Ureter (tissue), 1 donor: ENCODE measurements around the gene MTRFR. TPM values are rescaled to one million over a fixed set of nuclear protein-coding genes. Genes with fewer than 3 reads are reported as not detected.

ENCODE experiments used
- DNase-seq: peaks from one replicate; pipeline ENCODE4 v3.0.0-alpha.2; 2020; ENCODE audit warnings: low spot score
- total RNA-seq: library from RNA; stranded (reverse); gene quantifications from one replicate; pipeline ENCODE4 v1.2.4, GENCODE V29; 2023
- donor health status: DM: yes; HTN: yes; CAD: no.

The MTRFR gene
- total RNA-seq, 1 donor from 2014 or later = 14.6 TPM

- peak; percentile 56 for DNase-seq
These were observed 37.2 kb downstream of the MTRFR start for GRCh38 chr12:123270214-123271000.

GRCh38 chr12:123271001-123271668 lies 37.9 kb downstream of the MTRFR start:
- peak; percentile 75 for DNase-seq

- no peak for DNase-seq
These were observed 39.9 kb downstream of the MTRFR start for GRCh38 chr12:123273166-123273565.

GRCh38 chr12:123278101-123278627 lies 44.9 kb downstream of the MTRFR start:
- DNase-seq = no peak

DNA sequence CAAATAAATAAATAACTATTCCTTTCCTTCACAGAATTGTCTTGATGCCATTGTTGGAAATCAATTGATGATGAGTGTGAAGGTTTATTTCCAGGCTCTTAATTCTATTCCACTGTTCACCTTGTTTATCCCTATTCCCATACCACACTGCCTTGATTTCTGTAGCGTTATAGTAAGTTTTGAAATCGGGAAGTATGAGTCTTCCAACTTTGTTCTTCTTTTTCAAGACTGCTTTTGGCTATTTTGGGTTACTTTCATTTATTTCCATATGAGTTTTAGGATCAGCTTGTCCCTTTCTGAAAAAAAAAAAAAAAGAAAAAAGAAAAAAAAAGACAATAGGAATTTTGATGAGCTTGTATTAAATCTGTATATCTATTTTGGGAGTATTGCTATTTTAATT lies 47.7 kb downstream of the MTRFR start:
- no peak for DNase-seq

GRCh38 chr12:123282111-123282510 lies 48.9 kb downstream of the MTRFR start:
- no peak for DNase-seq

DNA sequence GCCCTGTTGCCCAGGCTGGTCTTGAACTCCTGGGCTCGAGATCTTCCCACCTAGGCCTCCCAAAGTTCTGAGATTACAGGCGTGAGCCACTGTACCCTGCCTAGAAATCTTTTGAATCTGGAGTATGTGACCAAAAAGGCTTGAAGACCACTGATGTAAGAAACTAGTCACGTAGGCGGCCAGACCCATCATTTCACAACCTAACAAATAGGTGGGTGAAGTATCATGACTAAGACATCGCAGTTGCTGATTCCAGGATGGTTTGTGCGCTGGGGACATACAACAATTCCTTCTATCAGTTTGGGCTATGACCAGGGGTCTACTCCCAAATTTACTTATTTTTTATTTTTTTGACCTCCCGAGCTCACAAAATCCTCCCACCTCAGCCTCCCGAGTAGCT lies 50.2 kb downstream of the MTRFR start:
- DNase-seq = no peak

GRCh38 chr12:123284669-123285068 lies 51.4 kb downstream of the MTRFR start:
- DNase-seq = no peak

DNA sequence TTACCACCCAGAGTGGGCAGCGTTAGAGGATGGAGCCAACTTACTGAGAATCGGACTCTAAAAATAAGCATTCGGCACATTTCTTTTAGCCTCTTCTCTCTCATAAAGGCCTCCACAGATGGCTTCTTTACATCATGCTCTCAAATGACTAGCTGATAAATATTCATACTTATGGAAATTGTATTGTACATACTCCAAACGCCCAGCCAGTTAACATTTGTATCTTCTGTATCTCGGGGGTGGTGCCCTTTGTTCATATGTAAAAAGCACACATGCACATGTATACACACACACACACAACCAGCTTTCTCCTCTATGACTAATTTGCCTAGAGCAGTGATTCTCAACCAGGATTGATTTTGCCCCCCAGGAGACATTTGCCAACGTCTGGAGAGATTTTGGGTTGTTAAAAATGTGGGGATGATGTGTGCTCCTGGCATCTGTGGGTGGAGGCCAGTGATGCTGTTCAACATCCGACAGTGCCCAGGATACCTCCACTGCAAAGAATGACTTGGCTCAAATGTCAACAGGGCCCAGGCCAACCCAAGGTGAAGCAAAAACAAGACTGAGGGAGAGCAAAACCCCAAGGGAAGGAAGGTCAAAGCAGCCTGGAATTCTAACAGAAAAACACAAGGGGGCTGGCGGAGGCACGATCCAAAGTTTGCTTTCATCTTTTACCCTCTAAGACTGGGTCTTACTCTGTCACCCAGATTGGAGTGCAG lies 53.6 kb downstream of the MTRFR start:
- DNase-seq = no peak

DNA sequence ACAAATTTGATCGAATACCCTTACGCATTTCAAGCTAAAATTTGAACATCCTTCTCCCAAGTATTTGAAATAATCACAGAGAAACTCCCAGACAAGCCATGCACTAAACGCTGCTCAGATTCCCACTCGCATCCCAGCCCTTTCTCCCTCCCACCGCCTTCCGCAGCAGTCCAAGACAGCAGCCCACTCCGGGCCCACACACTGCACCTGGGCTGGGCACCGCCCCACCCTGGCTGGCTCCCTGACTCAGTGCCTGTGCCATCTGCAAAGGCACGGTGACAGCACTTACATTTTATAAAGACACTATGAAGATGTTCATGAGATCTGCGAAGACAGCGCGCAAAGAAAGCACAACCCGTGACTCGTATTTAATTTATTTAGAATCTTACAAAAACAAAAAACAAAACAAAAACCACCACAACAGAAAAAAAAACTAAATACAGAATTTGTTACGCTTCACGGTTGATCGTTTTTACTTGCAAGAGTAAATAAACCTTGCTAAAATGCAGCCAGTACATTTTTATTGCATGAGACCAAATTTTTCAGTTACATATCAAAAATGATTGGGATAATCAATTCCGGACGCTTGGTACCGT lies 55.6 kb downstream of the MTRFR start:
- no peak for DNase-seq

DNA sequence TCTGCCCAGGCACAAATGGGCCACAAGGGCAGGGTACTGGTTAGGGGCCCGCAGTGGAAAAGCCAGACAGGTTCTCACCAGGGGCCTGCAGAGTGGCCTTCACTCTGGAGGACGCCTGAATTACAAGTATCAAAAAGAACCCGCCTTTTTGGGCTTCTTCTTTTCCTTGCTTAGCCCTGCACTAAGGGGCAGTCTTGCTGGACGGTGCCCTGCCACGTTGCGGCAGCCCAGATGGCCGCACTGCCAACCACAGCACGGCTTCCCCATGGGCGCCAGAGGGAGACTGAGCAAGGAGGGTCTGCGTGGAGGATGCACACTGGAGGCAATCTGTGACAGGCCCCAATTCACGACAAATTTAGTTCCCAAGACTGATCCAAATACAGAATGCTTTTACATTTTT lies 56.7 kb downstream of the MTRFR start:
- no peak for DNase-seq

DNA sequence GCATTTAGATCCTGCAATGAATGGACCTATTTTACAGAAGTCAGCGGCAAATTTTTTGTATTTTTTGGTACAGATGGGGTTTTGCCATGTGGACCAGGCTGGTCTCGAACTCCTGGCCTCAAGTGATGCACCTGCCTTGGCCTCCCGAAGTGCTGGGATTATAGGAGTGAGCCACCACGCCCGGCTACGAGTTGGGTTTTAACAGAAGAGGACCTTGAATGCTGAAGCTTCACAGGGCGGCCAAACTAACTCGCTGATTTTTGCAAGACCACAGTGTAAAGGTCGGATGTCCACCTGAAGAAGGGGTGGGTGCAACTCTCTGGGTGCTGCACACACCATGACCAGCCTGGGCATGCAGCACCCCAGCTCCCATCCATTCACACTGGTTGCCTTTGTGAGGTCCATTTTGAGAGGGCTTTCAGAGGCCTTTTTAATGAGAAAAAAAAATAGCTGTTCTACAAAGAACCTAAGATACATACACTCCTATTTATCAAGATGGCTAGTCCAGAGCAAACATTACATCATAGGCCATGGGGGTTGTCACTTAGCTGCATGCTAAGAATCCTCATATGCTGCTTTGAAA lies 60.0 kb downstream of the MTRFR start:
- no peak for DNase-seq

DNA sequence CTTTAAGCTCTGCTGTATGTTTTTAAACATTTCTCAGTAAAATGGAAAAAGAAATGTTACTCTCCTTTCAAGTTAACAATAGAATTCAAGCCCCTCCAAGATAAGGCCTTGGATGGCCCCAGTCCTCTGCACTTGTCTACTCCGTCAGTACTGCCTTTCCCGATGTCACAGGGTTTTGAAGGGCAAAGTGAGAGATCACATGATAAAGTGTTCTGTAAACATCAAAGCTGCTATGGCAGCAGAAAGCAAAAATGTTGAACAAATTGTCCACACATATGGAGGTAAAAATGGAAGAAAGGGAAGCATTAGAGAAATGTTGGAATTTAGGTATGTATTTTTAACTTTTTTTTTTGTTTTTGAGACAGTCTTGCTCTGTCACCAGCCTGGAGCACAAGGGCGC lies 71.9 kb downstream of the MTRFR start:
- DNase-seq = no peak

DNA sequence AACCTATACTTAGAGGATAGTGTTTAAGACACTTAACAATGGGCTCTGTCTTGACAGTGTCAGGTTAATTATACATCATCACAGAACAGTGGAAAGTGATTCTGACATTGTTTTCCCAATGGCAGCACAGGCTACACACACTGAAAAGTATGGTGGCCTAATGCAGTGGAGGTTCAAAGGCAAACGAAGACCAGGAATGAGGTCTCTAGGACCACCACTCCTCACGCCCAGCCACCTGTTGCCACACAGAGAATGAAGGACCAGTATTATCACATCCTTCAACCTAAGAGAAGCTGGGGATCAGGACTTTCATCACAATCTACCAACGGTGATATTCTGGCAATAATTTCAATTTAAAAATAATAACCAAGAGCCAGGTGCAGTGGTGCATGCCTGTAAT lies 73.0 kb downstream of the MTRFR start:
- no peak for DNase-seq

Other genes starting within 250 kb of the MTRFR start
- 17.5 TPM for gene PITPNM2, start 82.3 kb upstream of the MTRFR start, total RNA-seq
- gene MPHOSPH9, start 295 bp upstream of the MTRFR start, total RNA-seq = 30.4 TPM
- gene CDK2AP1, start 38.4 kb downstream of the MTRFR start, total RNA-seq = 144 TPM
- 31.2 TPM for gene SBNO1, start 131.4 kb downstream of the MTRFR start, total RNA-seq
- 44.4 TPM for gene KMT5A, start 150.7 kb downstream of the MTRFR start, total RNA-seq
- gene RILPL2, start 203.2 kb downstream of the MTRFR start, total RNA-seq = 7.8 TPM
- gene SNRNP35, start 224.7 kb downstream of the MTRFR start, total RNA-seq = 24.1 TPM